ENCODE measurements around the gene LSR. TPM values are rescaled to one million over a fixed set of nuclear protein-coding genes. Genes with fewer than 3 reads are reported as not detected.

The LSR gene
- polyA plus RNA-seq, 3 donors = 0.08 to 0.17 TPM; not detected in 1

DNA sequence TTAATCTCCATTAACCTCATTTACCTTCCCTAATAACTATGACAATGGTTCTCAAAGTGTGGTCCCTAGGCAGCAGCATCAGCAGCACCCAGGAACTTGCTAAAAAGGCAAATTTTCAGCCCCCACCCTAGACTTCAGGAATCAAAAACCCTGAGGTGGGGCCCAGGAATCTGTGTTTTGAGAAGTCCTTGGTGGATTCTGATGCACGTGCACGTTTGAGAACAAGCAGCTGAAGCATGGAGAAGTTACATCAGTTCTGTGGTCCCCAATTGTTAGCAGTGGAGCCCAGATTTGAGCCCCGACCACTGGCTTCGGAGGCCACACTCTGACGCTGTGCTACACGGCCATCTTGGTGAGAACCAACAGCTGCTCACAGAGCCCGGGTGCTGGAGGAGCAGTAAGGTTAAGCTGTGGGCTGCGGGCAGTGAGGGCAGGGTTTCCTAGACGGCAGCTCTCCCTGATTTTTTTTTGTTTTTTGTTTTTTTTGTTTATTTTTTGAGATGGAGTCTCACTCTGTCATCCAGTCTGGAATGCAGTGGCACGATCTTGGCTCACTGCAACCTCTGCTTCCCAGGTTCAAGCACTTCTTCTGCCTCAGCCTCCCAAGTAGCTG lies 66.2 kb downstream of the LSR start:
- H3K4me2 ChIP-seq (replicated peaks; ENCODE audit: extremely low read depth, low read length, poor library complexity, severe bottlenecking) = no peak overlapping the region
- H3K79me2 ChIP-seq (ENCODE audit: insufficient read depth, low read length) = no peaks in the 10 kb centered on the region
- peaks cover 0 to 5% (median 1%) of the 10 kb centered on the region in 3 donors for H3K27me3 Mint-ChIP-seq (ENCODE audit: low read depth in 3 of 3)
- peaks cover 0 to 7% of the 10 kb centered on the region in 2 donors for H3K36me3 Mint-ChIP-seq
- H2AFZ ChIP-seq (ENCODE audit: insufficient read depth, low read depth, low read length, poor library complexity, severe bottlenecking) = no peak overlapping the region
- no peaks in the 10 kb centered on the region for H3K27me3 ChIP-seq (ENCODE audit: control insufficient read depth in 2 of 2, insufficient read depth in 2 of 2, low read length in 2 of 2)
- H3K4me3 Mint-ChIP-seq = no peak overlapping the region
- TF ChIP-seq, protein P1, sequence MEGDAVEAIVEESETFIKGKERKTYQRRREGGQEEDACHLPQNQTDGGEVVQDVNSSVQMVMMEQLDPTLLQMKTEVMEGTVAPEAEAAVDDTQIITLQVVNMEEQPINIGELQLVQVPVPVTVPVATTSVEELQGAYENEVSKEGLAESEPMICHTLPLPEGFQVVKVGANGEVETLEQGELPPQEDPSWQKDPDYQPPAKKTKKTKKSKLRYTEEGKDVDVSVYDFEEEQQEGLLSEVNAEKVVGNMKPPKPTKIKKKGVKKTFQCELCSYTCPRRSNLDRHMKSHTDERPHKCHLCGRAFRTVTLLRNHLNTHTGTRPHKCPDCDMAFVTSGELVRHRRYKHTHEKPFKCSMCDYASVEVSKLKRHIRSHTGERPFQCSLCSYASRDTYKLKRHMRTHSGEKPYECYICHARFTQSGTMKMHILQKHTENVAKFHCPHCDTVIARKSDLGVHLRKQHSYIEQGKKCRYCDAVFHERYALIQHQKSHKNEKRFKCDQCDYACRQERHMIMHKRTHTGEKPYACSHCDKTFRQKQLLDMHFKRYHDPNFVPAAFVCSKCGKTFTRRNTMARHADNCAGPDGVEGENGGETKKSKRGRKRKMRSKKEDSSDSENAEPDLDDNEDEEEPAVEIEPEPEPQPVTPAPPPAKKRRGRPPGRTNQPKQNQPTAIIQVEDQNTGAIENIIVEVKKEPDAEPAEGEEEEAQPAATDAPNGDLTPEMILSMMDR (IDR thresholded peaks at IDR 0.05) = no peak
- no peak for DNase-seq
- peak overlapping the region in 1 of 7 donors; percentile 66 for H3K27ac Mint-ChIP-seq
- no peaks in the 10 kb centered on the region for H3K9me3 ChIP-seq (replicated peaks in 1 of 2; ENCODE audit: control insufficient read depth in 1 of 2, insufficient read depth in 1 of 2, low read length in 2 of 2)
- peaks cover 32 to 37% of the 10 kb centered on the region in 2 donors for H3K4me1 ChIP-seq (ENCODE audit: control insufficient read depth in 1 of 2, insufficient read depth in 2 of 2, low read length in 2 of 2)
- 72% methylated on average over 9 of the region's 10 CpGs for WGBS (ENCODE audit: insufficient coverage)
- intact Hi-C loops (cut with micrococcal nuclease) = loop anchor here in 1 of 2 donors (5.0 kb wide), 1 partner anchor 43 kb away; no protein-coding TSS in a partner anchor
- no peak overlapping the region for H3K9ac ChIP-seq (ENCODE audit: insufficient read depth, low read length, poor library complexity, severe bottlenecking)
- peaks cover 34% of the 10 kb centered on the region for H3K4me1 Mint-ChIP-seq
- no peaks in the 10 kb centered on the region for H4K20me1 ChIP-seq (ENCODE audit: insufficient read depth, low read length)
- no peak overlapping the region for H3K4me3 ChIP-seq (replicated peaks in 1 of 3; ENCODE audit: low read depth in 2 of 3, low read length in 3 of 3)
- no peaks in the 10 kb centered on the region for H3K36me3 ChIP-seq (replicated peaks in 1 of 2; ENCODE audit: control insufficient read depth in 1 of 2, insufficient read depth in 2 of 2, low read length in 2 of 2)
- no peaks in the 10 kb centered on the region for H3K9me3 Mint-ChIP-seq
- H3K27ac ChIP-seq (ENCODE audit: low read depth in 1 of 2, low read length in 2 of 2) = no peak overlapping the region

DNA sequence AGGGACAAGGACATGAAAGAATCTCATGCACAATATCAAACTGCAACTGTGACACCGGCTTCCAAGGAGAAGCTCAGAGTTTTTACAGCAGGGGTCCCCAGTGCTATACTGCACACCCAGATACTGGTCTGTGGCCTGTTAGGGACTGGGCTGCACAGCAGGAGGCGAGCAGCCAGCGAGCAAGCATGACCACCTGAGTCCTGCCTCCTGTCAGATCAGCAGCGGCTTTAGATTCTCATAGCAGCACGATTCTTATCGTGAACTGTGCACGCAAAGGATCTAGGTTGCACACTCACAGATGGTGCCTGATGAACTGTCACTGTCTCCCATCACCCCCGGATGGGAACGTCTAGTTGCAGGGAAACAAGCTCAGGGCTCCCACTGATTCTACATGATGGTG lies 67.1 kb downstream of the LSR start:
- Histone ChIP-seq H3K27me3 (ENCODE audit: control insufficient read depth in 2 of 2, insufficient read depth in 2 of 2, low read length in 2 of 2) (no peaks in the 10 kb centered on the region), H4K20me1 (ENCODE audit: insufficient read depth, low read length) (no peaks in the 10 kb centered on the region), H3K4me1 (ENCODE audit: control insufficient read depth in 1 of 2, insufficient read depth in 2 of 2, low read length in 2 of 2) (peaks cover 41 to 46% of the 10 kb centered on the region in 2 donors), H2AFZ (ENCODE audit: insufficient read depth, low read depth, low read length, poor library complexity, severe bottlenecking) (no peak overlapping the region), H3K36me3 (replicated peaks in 1 of 2; ENCODE audit: control insufficient read depth in 1 of 2, insufficient read depth in 2 of 2, low read length in 2 of 2) (no peaks in the 10 kb centered on the region), H3K27ac (ENCODE audit: low read depth in 1 of 2, low read length in 2 of 2) (no peak overlapping the region), H3K4me2 (replicated peaks; ENCODE audit: extremely low read depth, low read length, poor library complexity, severe bottlenecking) (no peak overlapping the region), H3K9ac (ENCODE audit: insufficient read depth, low read length, poor library complexity, severe bottlenecking) (no peak overlapping the region), H3K79me2 (ENCODE audit: insufficient read depth, low read length) (no peaks in the 10 kb centered on the region), H3K4me3 (replicated peaks in 1 of 3; ENCODE audit: low read depth in 2 of 3, low read length in 3 of 3) (no peak overlapping the region), H3K9me3 (replicated peaks in 1 of 2; ENCODE audit: control insufficient read depth in 1 of 2, insufficient read depth in 1 of 2, low read length in 2 of 2) (no peaks in the 10 kb centered on the region)
- peaks cover 43% of the 10 kb centered on the region for H3K4me1 Mint-ChIP-seq
- H3K27ac Mint-ChIP-seq = no peak overlapping the region
- H3K9me3 Mint-ChIP-seq = no peaks in the 10 kb centered on the region
- DNase-seq = no peak
- WGBS (ENCODE audit: insufficient coverage) = 94% methylated on average over 7 of the region's 9 CpGs
- peaks cover 0 to 7% of the 10 kb centered on the region in 2 donors for H3K36me3 Mint-ChIP-seq
- no peak overlapping the region for H3K4me3 Mint-ChIP-seq
- peaks cover 0 to 5% (median 0%) of the 10 kb centered on the region in 3 donors for H3K27me3 Mint-ChIP-seq (ENCODE audit: low read depth in 3 of 3)
- intact Hi-C loops (cut with micrococcal nuclease) = loop anchor here in 1 of 2 donors (5.0 kb wide), 1 partner anchor 44 kb away; no protein-coding TSS in a partner anchor
- TF ChIP-seq, protein P1 (IDR thresholded peaks at IDR 0.05) = no peak

All from CD14-positive monocyte (primary cell).